GM18511 (cell line): Measurements from ENCODE around the gene DYNLRB2.
A peak's percentile ranks its signal among the peaks of the same experiment; 100 is the strongest.

Source experiments
- ATAC-seq: cut with Tn5 transposase; IDR thresholded peaks from one replicate; pipeline ENCODE4 v1.9.1; 2021; ENCODE audit warnings: mild to moderate bottlenecking, moderate library complexity; ENCODE audit not compliant: unreplicated experiment

DYNLRB2 gene

GRCh38 chr16:80540516-80541305 lies at the start of gene DYNLRB2:
TSS of gene DYNLRB2 (plus strand) at chr16:80540993. CDS start at chr16:80541077, 84 bp downstream.
- ATAC-seq: peak; percentile 98

- no peak for ATAC-seq
These were observed 40.5 kb upstream of the DYNLRB2 start for GRCh38 chr16:80500116-80500859.

GRCh38 chr16:80500961-80501525 lies 39.8 kb upstream of the DYNLRB2 start:
- ATAC-seq: no peak

DNA sequence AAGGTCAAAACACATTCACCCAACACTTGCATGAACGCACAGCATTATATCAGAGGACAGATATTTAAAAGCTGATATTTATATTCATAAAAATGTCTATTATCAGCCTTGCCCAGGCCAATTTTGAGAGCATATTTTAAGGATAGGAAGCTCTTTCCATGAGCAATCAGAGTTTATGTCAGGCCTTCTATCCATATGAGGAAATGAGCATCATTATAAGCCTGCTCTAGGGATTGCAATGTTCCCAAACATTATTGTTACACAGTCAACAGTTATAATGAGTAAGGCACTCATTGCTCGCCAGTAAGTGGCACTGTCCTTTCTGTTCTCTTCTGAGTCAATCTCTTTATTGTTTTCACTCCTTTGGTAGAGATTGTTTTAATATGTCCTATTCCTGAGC lies 37.7 kb upstream of the DYNLRB2 start:
- ATAC-seq: no peak

GRCh38 chr16:80507538-80507937 lies 33.3 kb upstream of the DYNLRB2 start:
- no peak for ATAC-seq

DNA sequence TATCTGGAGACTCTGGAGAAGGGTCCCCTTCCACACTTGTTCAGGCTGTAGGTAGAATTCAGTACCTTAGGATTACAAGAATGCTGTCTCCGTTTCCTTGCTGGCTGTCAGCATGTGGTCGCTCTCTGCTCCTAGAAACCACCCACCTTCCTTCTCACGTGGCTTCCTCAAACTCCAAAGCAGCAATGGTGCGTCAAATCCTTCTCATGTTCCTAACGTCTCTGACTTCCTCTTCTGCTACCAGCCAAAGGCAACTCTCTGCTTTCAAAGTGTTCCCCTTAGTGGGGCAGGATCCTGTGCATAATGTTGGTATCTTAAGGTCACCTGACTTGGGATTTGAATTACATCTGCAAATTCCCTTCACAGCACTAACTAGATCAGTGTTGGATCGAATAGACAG lies 30.9 kb upstream of the DYNLRB2 start:
- ATAC-seq: no peak

DNA sequence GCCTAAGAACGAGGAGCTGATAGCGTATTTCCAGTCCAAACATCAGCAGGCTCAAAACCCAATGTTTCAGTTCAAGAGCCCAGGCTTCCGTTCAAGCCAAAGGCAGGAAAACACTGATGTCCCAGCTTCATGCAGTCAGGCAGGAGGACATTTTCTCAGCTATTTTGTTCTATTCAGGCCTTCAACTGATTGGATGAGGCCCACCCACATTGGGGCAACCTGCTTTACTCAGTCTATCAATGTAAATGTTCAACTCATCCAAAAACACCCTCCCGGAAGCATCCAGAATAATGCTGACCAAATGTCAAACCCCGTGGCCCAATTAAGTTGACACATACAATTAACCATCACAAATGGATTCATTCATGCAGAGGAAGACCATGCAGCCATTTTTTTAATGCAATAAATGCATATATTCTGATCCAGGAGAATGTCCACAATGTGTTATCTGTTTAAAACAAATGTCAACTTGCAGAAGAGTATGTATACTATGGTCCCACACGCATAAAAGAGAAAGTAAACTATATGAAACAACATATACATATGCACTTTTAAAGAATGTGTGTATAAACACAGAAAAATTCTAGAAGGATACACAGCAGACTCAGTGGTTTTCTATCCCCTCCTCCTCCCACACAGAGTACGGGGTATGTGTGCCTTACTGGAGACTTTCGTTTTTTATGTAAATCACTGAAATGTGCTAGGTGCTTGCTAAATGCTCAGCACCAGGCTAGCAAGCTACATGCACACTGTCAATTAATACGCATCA lies 28.8 kb upstream of the DYNLRB2 start:
- ATAC-seq: no peak

- no peak for ATAC-seq
These were observed 28.3 kb upstream of the DYNLRB2 start for GRCh38 chr16:80512593-80512853.

DNA sequence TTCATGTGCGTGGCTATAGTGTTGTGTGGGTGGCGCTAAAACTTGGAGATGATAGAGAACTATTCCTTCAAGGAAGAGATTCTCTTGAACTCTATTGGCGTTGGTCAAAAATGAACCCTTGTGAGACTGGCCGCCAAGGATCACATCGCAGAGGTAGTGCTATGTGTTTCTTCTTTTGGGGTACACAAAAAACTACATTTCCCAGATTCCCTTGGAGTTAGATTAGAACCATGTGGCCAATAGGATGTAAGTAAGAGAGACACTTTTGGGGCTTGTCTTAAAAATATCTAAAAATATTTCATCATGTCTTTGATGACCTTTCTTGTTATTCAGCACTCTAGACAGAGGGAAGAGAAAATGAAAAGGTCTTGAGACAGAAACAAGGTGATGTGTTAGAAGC lies 25.4 kb upstream of the DYNLRB2 start:
- no peak for ATAC-seq

- no peak for ATAC-seq
These were observed 22.9 kb upstream of the DYNLRB2 start for GRCh38 chr16:80517846-80518245.

DNA sequence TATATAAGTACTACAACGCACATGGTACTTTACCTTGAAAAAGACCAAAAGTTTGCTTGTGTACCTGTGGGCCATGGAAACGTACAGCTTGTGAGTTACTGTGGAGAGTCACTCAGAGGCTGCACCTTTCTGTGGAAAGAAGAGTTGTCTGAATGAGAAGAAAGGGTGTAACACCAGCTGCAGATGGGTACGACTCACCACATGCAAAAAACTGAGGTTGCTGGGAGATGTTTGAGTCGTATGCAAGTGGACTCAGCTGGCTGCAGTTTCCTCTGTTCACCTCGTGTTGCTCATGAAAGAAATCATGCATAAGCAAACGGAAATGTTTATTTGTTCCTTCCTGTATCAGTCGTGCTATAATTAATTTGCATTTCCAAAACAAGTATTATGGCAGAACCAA lies 22.4 kb upstream of the DYNLRB2 start:
- no peak for ATAC-seq

DNA sequence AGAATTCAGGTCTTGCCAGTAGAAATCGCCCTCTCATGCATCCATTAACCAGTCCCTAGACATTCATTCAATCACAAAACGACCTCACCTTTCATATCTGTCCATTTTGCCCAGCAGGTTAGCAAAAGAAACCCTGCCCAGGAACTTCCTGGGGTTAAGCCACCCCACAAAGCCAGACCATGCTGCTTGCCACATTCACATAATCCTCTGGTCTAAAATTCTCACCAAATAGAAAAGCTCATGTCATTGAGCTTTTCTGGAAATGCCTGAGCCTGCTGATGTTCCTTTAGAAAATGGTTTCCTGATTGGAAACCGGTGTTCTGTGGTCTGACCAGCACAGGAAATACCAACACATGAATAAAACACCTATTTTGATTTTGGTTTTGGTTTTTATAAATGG lies 21.6 kb upstream of the DYNLRB2 start:
- ATAC-seq: no peak

GRCh38 chr16:80525420-80525819 lies 15.4 kb upstream of the DYNLRB2 start:
- no peak for ATAC-seq

DNA sequence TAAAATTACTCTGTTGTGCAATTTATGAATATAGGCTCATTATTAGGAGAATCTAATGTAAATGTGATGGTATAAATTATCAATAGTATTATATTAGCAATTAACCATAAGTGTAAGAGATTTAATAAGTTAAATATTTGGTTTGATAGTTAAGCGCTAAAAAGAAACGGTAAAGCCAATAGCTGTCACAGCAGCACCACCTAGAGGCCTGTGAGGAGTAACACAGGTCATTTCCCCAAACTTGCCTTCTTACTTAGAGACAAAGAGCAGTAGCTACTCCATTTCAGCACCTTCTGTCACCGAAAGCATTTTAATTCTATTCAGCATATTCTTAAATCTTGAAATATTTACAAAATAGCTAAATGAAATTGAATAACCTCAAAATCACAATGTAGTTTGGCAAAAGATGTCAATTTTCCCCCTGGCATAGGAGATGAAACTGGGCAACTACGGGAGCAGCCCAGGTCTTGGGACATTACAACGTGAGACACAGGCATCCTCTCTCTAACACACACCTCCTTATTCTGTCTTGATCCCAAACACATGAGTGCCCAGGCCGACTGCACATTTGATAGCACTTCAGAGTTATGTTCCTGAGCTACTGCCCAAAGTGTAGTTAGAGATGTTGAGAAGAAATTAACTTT lies 14.3 kb upstream of the DYNLRB2 start:
- ATAC-seq: no peak

DNA sequence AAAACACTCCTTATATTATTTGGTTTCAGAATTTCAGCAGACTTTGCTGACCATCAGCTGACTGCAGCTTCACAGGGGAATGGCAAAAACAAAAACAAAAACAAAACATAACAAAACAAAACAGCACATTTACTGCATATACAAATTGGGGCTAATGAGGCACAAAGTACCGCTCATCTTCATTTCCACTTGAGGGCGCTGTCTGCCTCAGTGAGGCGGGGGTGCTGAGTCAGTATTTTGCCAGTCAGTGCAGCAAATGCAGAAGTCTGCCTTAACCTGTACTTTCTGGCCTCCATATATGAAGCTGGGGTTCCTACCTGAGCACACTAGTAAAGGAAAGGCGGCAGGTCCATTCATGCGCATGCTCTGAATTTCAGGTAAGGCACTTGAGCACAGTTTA lies 13.5 kb upstream of the DYNLRB2 start:
- ATAC-seq: no peak

DNA sequence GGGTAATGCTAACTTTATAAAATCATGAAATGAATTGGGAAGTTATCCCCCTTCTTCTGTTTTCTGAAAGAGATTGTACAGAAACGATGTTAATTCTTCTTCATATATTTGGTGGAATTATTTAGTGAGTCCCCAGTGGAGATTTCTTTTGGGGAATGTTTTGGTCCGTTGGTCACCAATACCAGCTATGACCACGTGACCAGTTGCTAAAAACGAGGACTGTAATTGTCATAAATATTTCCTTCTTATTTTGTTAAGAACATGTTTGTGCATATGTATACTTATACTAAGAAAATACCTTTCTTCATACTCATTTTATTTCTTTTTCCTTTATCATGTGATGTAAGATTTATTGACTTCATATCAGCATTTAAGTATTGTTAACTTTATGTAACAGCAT lies 10.3 kb upstream of the DYNLRB2 start:
- ATAC-seq: no peak

GRCh38 chr16:80536238-80536637 lies 4.6 kb upstream of the DYNLRB2 start:
- ATAC-seq: no peak

DNA sequence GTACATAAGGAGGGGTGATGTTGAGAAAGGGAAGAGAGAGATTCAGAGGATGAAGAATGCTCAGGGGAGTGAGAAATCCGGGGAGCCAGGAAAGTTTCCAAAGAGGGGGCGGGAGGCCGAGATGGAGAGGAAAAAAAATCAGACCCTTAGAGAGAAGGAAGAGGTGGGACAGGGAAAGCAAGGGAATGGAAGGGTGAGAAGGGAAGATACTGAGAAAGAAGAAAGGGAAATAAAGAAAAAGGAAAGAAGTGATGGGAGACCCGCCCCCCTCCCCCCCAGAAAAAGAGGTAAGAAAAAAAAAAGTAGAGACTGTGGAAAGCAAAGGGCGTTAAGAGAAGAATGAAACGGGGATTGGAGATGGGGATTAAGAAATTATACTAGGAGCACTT lies 507 bp downstream of the DYNLRB2 start:
- no peak for ATAC-seq

DNA sequence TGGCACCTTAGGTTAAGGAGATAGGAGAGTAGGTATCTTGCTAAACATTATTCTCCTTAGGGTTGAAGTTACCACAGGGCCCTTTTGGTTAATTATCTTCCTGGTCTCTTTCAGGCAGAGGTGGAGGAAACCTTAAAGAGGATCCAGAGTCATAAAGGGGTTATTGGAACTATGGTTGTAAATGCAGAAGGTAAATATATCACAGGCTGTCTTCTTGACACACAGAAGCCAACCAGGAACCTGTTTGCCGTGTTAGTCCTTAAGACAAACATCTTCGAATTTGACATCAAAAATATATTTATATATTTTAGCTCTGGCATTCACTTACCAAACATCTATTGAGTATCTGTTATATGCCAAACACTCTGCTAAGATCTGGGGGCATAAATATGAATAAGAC lies 2.4 kb downstream of the DYNLRB2 start:
- no peak for ATAC-seq

- ATAC-seq: no peak
These were observed 3.5 kb downstream of the DYNLRB2 start for GRCh38 chr16:80544326-80544725.

- no peak for ATAC-seq
These were observed 5.5 kb downstream of the DYNLRB2 start for GRCh38 chr16:80546249-80546648.
